ENCODE data around the gene PSME3. TPM values are rescaled to one million over a fixed set of nuclear protein-coding genes. Genes with fewer than 3 reads are reported as not detected.

Gene PSME3
- total RNA-seq = 58.9 and 60.8 TPM in 2 replicates

- peak; percentile 78 to 88 for DNase-seq (ENCODE audit: low read depth in 2 of 2)
Measured at GRCh38 chr17:42832934-42833766, at the start of gene PSME3. TSS of gene PSME3 (plus strand) at chr17:42833397. CDS start at chr17:42833632, 235 bp downstream.

DNA sequence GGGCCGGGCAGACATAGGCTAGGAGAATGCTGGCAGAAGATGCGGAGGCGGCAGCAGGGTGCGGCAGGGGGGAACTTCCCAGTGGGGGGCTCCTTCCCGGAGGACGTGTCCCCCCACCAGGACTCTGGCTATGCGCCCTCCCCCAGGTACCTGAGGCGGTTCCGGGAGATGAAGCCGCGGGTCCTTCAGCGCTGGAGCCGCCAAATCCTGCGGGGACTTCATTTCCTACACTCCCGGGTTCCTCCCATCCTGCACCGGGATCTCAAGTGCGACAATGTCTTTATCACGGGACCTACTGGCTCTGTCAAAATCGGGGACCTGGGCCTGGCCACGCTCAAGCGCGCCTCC, 49.4 kb upstream of the PSME3 start:
- DNase-seq (ENCODE audit: low read depth in 2 of 2) = no peak

- peak in 1 of 2 donors; percentile 43 for DNase-seq (ENCODE audit: low read depth in 2 of 2)
Measured at GRCh38 chr17:42784409-42784808, 48.8 kb upstream of the PSME3 start.

- no peak for DNase-seq (ENCODE audit: low read depth in 2 of 2)
Measured at GRCh38 chr17:42784811-42785592, 48.2 kb upstream of the PSME3 start.

DNA sequence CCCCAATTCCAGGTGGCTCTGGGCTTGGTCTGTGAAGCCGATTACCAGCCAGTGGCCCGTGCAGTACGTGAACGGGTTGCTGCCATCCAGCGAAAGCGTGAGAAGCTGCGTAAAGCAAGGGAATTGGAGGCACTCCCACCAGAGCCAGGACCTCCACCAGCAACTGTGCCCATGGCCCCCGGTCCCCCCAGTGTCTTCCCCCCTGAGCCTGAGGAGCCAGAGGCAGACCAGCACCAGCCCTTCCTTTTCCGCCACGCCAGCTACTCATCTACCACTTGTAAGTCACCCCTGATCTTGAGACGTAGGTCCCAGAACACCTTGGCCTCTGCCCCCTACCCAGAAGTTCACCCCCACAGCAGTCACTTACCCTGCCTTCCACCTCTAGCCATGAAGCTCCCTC, 45.9 kb upstream of the PSME3 start:
- DNase-seq (ENCODE audit: low read depth in 2 of 2) = no peak

- no peak for DNase-seq (ENCODE audit: low read depth in 2 of 2)
Measured at GRCh38 chr17:42791948-42792347, 41.2 kb upstream of the PSME3 start.

DNA sequence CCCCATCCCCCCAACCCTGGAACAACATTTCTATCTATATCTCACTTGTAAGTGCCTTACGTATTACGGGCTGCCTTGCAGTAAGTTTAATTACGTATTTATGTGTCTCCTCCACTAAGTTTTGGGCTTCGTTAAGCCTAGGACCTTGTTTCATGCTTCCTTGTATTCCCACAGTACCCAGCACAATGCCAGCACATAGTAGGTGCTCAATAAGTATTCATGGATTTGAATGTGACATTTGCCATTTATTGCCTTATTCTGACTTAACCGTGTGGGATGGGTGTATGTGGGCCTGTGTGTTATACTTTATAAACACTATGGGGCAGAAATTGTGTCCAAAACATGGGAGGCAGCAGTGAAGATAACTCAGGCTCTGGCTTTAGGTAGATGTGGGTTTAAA, 40.7 kb upstream of the PSME3 start:
- no peak for DNase-seq (ENCODE audit: low read depth in 2 of 2)

DNA sequence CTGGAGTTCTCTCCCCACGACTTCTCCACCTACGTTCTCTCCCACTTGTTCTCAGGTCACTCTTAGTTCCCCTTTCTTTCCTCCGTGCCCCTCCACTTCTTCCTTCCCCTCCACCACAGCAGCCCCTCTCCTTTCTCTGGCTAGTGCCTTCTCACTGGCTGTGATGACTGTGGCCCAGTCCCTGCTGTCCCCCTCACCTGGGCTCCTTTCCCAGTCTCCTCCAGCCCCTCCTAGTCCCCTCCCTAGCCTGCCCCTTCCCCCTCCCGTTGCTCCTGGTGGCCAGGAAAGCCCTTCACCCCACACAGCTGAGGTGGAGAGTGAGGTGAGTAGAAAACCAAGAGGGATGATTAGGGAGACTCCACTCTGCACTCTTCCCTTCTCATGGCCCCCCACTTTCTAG, 38.1 kb upstream of the PSME3 start:
- no peak for DNase-seq (ENCODE audit: low read depth in 2 of 2)

GRCh38 chr17:42795465-42795864, 37.7 kb upstream of the PSME3 start:
- DNase-seq (ENCODE audit: low read depth in 2 of 2) = no peak

DNA sequence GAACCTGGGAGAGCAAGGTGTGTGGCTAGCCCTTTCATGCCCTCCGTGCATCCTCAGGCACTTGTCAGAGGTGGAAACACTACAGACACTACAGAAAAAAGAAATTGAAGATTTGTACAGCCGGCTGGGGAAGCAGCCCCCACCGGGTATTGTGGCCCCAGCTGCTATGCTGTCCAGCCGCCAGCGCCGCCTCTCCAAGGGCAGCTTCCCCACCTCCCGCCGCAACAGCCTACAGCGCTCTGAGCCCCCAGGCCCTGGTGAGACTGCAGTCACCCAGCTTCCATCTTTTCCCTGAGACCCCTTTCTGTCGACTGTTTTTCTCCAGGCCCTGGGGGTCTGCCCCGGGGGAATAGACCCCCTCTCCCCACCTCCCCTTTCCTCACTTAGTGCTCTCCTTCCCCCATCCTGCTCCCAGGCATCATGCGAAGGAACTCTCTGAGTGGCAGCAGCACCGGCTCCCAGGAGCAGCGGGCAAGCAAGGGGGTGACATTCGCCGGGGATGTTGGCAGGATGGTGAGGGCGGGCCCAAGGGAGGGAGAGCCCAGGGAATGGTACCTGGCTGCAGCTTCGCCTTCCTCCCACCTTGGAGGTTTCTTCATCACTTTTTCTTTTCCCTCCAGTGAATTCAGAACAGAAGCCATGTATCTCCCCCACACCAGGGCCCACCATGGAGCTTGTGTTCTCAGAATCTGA, 37.0 kb upstream of the PSME3 start:
- DNase-seq (ENCODE audit: low read depth in 2 of 2) = no peak

GRCh38 chr17:42797067-42798007, 35.9 kb upstream of the PSME3 start:
- no peak for DNase-seq (ENCODE audit: low read depth in 2 of 2)

DNA sequence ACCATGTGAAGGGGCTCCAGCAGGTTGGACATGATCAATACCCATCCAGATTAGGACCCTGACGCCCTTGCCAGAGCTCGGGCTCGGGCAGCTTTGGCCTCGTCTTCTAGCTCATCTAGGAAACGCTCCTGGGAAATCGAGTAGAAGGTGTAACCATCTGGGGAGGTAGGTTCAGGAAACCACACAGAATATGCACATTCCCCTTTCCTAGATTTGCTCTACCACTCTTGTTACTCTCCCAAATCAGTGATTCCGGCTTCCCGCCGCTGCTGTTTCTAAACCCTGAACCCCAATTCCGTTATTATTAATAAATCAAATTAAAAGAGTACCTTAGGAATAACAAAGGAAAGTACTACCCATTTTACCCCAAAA, 35.2 kb upstream of the PSME3 start:
- no peak for DNase-seq (ENCODE audit: low read depth in 2 of 2)

GRCh38 chr17:42798383-42799380, 34.5 kb upstream of the PSME3 start, which contains the start of the genes CNTD1 and COA3:
TSS of gene CNTD1 (plus strand) at chr17:42798861. CDS start at chr17:42799068, 207 bp downstream.
TSS of gene COA3 (minus strand) at chr17:42798704. CDS start at chr17:42798681, 23 bp downstream.
- peak; percentile 69 to 87 for DNase-seq (ENCODE audit: low read depth in 2 of 2)

- no peak for DNase-seq (ENCODE audit: low read depth in 2 of 2)
Measured at GRCh38 chr17:42803074-42803883, 29.9 kb upstream of the PSME3 start.

DNA sequence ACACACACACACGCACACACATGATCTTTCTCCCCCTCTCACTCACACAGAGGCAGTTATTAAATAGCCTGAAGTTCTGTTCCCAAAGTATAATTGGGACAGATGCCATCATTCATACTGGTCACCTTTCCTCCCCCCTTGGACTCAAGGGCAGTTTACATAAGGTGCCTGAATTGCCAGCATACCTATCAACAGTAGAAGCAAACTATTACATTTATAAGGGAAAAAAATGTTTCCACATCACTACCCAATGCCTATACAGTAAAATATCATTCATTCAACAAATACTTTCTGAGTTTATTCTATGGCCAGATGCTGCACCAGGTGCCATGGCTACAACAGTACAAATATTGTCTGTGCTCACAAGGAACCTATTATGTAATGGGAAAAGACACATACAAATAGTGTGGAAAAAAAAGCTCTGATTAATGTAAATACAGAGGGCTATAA, 28.3 kb upstream of the PSME3 start:
- DNase-seq (ENCODE audit: low read depth in 2 of 2) = no peak

DNA sequence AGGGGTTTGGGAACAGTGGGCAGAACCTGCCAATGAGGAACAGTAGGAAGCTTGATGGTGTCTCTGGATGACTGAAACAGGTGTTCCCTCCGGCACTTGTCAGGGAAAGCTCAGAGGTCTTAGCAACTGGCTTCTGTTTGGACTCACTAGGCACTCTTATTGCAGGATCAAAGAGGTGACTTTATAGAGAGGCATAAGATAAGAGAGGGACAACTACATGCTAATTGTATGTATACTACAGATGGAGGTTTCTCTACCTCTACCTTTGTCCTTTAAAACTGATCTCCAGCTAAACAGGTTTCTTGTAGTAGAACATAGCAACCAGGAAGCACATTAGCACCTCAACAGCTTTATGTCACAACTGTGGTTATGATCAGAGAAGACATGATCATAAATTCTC, 26.9 kb upstream of the PSME3 start:
- no peak for DNase-seq (ENCODE audit: low read depth in 2 of 2)

DNA sequence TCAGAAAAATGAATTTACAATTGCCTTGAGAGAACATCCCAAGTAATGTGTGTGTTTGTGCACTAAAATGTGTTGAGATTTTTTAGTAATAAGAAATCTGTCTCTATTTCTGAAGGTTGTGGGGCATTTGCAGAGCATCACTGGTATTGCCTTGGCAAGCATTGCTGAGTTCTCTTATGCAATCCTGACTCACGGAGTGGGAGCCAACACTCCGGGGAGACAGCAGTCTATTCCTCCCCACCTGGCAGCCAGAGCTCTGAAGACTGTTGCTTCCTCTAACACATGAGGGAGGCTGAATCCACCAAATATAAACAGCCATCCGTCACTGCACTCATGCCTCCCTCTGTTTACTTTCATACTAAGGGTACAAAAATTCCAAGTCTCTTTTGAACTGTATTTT, 23.9 kb upstream of the PSME3 start:
- no peak for DNase-seq (ENCODE audit: low read depth in 2 of 2)

DNA sequence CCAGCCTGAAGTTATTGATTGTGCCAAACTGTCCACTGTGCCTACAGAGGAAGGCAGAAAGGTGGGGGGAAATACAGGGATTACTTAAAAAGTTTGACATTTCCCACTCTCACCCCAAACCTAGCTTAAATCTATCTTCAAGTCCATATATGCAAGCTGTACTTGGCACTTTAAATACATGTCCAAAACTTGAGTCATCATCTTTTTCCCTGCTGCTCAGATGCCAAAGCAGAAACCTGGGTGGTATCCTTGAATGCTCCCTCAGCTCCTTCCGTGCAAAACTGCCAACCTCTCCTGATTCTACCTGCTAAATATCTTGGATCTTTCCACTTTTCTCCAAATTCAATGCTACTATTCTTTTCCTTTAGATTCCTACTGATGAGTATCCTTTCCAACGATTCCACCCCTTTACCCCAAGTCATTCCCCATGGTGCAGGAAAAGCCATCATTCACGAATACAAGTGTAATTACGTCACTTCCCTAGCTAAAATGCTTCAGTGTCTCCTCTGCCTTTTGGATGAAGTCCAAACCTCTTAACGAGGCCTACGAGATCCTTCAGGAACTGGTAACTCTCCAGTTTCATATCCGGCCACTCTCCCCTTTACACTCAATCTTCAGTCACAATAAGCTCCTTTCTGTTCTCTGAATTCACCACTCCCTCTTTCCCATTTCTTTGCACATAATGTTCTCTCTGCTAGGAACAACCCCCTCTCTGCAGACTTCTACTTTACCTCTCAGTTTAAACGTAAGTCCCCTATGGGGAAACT, 18.4 kb upstream of the PSME3 start:
- DNase-seq (ENCODE audit: low read depth in 2 of 2) = peak in 1 of 2 donors; percentile 79

All from dermis microvascular lymphatic vessel endothelial cell (primary cell).